ENCODE data around the gene RAD23B.
A peak's percentile ranks its signal among the peaks of the same experiment; 100 is the strongest.

The RAD23B gene

GRCh38 chr9:107337676-107338590, 54.9 kb downstream of the RAD23B start:
- DNase-seq: no peak

- no peak for DNase-seq
These were observed 56.0 kb downstream of the RAD23B start for GRCh38 chr9:107338911-107339659.

DNA sequence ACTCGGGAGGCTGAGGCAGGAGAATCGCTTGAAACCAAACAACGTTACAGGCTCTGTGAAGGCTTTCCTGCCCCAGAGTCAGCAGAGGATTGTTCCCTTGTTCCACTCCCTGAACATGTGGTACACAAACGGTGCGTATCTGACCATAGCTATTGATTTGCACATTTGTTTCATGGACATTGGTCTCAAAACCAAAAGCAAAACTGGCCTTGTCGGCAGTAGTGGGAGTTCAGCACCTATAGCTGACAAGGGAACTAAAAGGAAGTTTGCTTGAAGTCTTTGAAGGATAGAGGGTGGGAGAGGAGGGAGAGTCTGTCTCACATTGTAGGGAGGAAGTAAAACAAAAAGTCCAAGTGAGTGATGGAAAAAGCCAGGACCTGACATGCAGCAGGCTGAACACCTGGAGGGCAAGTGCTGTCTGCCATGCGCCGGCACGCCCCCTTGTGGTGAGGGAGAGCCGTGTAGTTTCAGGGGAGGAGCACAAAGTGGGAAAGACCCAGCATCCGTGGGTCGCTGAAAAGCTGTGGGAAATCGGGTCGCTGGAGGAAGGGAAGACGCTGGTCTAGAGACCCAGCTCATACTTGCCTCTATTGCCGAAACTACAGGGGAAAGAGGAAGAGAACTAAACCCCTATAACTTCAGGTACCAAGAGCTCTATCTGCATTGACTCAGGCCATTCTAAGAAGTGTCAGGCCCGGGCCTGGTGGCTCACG, 58.0 kb downstream of the RAD23B start:
- DNase-seq: peak; percentile 73

- DNase-seq: no peak
These were observed 59.5 kb downstream of the RAD23B start for GRCh38 chr9:107342476-107343161.

GRCh38 chr9:107345327-107345726, 62.2 kb downstream of the RAD23B start:
- DNase-seq: no peak

DNA sequence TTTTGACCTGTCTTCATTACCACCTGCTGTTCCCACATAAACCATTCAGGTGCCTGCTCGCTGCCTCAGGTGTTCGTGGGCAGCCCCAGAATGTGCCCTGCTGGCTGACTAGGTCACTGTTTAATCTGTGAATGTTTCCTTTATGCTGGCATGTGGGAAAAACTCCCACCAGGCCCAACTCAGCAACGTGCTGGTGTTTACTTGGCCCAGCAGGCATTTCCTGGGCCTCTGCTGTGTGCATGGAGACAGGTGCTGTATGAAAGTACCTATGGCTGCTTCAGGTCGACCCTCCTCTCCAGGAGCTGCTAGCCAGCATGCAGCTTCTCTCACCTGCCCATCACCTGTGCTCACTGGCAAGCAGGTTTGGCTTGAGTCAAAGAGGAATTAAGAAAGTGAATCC, 65.8 kb downstream of the RAD23B start:
- no peak for DNase-seq

DNA sequence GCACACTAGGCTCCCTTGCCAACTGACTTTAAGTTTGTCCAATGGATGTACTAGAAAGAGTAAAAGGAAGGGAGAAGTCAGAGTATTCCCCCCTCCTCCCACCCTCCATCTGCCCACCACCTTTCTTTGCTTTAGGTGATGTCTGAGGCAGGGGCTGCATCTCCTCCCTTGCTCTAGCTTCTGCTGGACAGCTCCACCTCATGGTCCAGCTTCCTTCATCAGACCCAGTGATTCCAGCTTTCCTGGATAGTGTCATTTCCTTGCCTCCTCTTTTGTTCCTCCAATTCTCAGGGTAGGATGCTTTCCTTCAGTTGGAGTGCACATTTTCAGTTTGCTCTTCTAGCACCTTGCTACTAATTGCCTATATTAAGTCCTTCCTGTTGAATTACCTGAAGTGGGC, 67.4 kb downstream of the RAD23B start:
- no peak for DNase-seq

DNA sequence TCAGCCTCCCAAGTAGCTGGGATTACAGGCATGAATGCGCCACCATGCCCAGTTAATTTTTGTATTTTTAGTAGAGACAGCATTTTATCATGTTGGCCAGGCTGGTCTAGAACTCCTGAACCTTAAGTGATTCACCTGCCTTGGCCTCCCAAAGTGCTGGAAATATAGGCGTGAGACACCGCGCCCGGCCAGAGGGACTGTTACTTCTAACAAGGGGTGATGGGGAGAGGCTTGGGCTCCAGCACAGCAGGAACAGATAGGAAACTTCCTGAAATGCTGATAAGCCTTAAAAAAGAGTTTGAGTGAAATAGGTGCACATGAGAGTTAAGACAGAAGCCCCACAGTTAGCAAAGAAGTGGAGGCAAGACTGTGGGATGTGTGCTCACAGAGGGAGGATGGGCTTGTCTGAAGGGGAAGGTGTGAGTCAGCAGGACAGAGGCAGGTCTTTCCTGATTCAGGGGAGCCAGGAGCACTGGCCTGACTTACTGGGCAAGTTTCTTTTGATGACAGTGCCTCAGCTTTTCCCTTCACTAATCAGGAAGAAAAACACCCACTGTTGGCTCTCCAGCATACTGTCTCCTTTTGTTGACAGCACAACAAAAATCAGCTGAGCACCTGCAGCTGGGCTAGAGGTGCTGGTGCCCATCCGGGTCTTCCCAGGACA, 68.4 kb downstream of the RAD23B start:
- DNase-seq: no peak

DNA sequence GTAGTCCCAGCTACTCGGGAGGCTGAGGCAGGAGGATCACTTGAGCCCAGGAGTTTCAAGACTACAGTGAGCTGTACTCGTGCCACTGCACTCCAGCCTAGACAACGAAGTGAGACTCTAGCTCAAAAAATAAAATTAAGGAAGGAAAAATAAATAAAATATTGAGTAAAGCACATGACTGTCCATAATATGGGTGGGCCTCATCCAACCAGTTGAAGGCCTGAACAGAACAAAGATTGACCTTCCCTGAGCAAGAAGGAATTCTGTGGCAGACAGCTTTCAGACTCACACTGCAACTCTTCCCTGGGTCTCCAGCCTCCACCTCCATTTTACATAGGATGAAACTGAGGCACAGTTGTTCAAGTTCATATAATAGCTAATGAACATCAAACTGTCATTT, 72.3 kb downstream of the RAD23B start:
- no peak for DNase-seq

- DNase-seq: no peak
These were observed 75.9 kb downstream of the RAD23B start for GRCh38 chr9:107358986-107359385.

- DNase-seq: no peak
These were observed 77.0 kb downstream of the RAD23B start for GRCh38 chr9:107360098-107360497.

- no peak for DNase-seq
These were observed 78.7 kb downstream of the RAD23B start for GRCh38 chr9:107361816-107362215.

DNA sequence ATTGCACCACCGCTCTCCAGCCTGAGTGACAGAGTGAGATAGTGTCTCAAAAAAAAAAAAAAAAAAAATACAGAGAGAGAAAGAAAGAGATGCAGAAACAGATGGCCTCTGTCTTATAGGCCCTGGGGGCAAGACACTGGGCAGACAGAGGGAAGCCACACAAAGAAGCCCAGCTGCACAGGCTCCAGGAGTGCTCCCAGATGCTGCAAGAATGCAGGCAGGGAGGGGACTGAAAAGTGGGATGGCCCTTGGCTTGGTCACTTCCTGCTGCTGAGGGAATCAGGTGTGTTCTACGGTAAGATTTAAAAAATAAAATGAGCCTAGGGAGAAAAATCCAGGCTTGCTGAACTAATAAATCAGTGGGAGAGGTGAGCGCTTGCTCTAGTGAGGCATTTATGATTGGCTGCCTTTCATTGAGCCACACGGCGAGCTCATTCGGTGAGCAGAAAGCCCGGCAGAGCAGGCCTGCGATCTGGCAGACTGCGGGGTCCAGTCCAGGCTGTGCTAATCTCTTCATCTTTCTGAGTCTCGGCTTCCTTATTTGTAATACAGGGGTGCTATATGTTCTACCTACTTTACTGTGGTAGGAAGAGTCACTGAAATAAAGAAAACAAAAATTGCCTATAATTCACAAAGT, 80.6 kb downstream of the RAD23B start:
- DNase-seq: no peak

DNA sequence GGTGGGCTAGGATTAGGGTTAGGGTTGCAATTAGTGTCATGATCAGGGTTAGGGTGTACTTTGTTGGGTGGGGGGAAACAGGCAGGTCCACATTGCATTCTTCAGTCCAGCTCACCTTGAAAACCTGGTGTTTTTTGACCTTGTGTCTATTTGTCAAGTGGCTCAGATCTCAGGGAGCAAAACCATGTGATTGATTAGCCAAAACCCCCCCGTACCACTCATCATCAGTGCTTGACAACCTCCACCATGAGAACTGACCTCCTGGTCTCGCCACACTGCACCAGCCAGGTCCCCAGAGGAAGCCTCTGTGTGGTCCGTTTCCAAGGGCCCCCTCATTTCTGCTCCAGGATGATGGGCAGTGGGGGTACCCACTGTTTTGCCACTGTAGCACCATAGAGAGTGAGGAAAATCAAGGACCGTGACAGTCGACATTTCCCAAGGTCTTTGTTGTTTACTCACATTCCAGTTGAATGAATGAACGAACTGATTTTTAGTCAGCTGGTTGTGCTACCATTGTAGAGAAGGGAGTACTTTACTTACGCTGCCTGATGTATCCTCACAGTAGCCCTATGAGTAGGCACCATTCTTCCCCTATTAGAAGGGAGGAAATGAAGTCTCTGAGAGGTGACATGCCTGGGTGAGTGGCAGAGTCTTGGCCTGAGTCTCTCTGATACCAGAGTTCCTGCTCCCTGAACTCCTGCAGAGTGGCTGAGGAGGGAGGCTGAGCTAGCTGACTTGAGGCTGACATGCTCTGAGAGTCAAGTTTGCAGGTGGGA, 84.8 kb downstream of the RAD23B start:
- no peak for DNase-seq

DNA sequence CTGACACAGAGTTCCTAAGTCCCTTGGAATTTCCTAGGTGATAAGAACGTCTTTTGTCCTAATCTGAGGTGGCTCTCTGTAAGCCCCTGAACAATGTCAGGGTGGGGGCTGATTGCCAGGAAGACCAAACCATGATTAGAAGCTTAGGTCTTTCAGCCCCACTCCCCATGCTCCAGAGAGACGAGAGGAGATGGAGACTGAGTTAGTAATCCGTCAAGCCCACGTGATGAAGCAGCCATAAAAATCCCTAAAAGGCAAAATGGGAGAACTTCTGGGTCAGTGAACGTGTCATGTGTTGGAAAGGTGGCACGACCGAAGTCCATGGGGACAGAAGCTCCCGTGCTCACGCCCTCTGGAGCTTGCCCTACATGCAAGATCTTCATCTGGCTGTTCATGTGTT, 85.6 kb downstream of the RAD23B start:
- DNase-seq: no peak

GRCh38 chr9:107373809-107374208, 90.7 kb downstream of the RAD23B start:
- no peak for DNase-seq

DNA sequence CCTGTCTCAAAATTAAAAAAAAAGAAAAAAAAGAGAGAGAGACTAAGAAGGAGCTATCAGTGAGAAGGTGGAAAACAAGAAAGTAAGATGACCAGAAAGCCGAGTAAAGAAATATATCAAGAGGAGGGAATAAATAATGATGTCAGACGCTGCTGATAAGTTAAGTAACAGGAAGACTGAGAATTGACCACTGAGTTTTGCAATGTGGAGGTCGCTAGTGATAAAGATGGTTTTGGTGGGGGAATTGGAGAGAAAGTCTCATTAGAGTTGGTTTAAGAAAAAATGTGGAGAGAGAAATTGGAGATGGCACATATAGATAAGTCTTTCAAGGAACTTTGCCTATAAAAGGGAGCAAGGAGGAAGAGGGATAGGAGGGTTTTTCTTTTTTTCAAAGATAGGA, 91.9 kb downstream of the RAD23B start:
- DNase-seq: no peak

GRCh38 chr9:107375651-107376369, 92.7 kb downstream of the RAD23B start:
- DNase-seq: no peak

DNA sequence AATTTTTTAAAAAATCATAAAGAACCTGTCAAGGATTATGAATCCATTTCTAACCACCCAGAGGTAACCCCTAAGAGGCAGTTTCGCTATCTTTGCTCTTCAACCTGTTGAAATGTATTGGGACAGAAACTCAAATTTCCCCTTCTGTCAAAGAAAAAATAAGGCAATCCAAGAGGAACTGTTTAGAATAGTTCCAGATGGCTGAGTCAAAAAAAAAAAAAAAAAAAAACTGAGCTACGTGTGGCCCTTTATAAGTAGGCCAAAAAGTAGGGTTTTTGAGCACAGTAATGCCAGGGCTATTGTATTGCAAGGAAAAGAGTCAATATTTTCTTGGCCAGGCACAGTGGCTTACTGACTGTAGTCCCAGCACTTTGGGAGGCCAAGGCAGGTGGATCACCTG, 94.9 kb downstream of the RAD23B start:
- DNase-seq: no peak

All from stimulated activated naive CD4-positive, alpha-beta T cell treated with Interleukin-2 at 50 U/mL for 16 hours (primary cell).